GM15510 (cell line): Measurements from ENCODE around the gene TOP2A.

ENCODE experiments used
- POLR2A ChIP-seq: IDR thresholded peaks from 3 replicates; pipeline ENCODE4 v1.6.1; 2011; ENCODE audit warnings: borderline replicate concordance; ENCODE audit not compliant: insufficient read length; ENCODE audit errors: extremely low read depth

TOP2A gene

GRCh38 chr17:40417609-40418427 lies at the start of gene TOP2A:
Gene TOP2A (minus strand): TSS chr17:40417896. CDS start chr17:40417791, 105 bp downstream.
- peak; percentile 87 for TF ChIP-seq POLR2A

DNA sequence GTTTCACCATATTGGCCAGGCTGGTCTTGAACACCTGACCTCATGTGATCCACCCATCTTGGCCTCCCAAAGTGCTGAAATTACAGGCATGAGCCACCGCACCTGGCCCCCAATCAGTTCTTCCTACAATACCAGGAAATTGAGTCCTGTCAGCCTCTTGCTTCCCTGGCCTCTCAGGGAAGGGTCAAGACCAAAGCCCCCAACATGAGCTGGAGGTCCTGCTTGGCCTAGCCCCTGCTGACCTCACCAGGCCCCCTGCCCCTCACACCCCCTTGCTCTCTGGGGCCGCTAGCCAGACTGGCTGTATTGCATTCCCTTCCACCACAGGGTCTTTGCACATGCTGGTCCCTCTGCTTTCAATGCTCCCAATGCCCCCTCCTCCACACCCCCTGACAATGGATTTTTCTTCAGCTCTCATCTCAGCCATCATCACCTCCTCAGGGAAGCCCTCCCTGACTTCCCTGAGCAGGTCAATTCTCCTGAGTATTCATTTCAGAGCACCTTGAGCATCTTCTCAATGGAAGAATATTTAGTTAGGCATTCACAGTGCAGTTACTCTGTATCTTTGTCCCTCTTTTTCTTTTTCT lies 49.7 kb upstream of the TOP2A start:
- TF ChIP-seq POLR2A: no peak

DNA sequence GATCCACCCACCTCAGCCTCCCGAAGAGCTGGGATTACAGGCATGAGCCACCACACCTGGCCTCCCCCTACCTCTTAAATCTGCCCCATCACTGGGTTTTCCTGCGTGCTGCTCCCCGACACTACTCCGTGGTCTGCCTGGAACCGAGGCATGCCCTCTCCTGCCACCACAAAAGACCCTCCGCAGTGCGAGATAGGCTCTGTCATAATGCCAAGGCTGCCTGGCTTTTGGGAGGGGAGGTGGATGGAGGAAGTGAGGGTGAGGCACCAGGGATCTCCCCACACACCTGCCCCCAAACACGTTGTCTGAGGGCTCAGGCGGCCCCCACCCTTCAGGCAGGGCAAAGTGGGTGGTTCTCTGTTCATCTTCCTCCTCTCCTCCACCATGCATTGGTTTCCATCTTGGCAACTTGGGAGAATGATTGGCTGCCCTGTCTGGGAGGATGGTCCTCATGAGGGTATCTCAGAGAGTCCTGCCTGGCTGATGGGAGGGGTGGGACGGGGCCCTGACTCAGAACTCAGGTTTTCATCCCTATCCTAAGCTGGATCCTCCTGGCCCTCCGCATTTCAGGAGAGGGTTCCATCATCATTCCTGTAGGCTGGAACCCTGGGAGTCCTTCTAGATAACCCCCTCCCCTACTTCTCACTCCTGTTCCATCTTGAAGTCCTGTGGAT lies 48.7 kb upstream of the TOP2A start:
- no peak for TF ChIP-seq POLR2A

DNA sequence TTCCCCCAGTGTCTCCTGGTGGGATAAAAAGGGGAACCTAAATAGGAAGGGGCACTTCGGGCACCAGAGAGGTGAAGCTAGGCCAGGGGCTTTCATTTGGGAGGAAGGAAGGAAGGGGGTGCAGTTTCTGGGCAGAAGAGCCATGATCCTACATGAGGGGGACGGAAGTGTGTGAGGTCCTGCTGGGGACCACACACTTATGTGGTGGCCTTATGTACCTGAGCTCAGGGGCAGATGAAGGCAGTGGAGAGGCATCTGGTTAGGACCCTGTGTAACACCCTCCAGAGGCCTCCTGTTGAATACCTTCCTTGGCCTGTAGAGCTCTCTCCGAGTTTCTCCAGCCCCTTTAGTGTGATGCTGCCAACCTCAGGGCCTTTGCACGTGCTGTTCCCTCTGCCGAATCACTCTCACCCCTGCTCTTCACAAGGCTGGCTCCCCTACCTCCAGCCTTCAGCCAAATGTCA lies 46.7 kb upstream of the TOP2A start:
- no peak for TF ChIP-seq POLR2A

- TF ChIP-seq POLR2A: no peak
Measured at GRCh38 chr17:40463122-40463550, 45.4 kb upstream of the TOP2A start.

GRCh38 chr17:40462343-40463121 lies 44.8 kb upstream of the TOP2A start:
- TF ChIP-seq POLR2A: no peak

DNA sequence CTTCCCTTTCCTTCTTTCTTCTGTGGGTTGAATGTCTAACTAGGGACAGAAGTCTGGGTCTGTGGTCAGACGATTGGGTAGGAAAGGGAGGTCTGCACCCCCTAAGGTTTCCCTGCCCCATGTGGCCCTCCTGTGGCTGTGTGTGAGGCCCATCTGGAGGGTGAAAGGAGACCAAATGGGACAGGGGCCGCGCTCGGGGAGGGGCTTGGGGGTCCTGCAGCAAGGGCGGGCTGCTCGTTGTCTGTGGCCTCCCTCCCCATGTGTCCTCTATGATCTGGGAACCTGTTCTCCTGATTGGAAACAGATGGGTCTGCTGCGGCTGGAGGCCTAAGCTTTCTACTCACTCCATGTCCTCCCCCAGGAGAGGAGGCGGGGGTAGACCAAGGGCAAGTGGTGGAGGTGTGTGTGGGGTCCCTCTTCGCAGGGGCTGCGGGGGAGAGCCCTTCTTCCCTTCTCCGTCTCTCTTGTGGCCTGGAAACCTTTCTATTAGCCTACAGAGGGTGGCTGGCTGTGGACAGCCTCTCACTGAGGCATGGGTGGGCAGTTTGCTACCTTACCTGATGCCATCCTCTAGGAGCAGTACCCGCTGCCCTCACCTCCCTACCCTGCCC lies 44.1 kb upstream of the TOP2A start:
- TF ChIP-seq POLR2A: no peak

DNA sequence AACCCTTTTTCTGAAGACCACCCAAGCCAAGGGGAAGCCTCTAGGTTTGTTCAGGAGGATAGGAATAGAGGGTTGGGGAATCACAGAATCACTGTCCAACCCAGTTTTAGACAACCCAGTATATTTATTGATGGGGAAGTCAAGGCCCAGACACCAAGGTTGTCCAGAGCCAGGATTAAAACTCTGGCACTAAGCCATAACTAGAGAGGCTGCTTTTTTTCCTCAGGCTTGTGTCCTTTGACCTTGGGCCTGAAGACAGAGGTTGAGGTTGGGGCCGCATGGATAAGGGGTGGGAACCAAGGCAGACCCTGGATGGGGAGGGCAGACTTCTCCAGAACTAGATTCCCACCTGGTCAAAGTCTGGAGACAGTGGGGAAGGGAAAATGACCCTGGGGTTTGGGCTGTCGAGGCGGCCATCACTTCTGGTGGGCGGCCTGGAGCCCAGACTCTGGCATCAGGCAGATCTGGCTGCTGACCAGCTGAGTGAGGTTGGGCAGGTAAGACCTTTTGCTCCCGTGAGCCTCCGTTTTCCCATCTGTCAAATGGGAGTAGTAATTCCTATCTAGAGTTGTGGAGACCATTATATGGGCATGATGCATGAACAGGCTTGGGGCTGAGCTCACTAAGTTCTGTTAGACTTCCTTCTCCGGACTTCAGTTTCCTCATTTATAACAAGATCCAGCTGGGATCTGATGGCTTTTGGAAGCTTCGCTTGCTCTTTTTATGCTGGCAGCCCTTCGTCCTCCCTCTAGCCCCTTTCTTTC lies 43.5 kb upstream of the TOP2A start:
- no peak for TF ChIP-seq POLR2A

- TF ChIP-seq POLR2A: no peak
Measured at GRCh38 chr17:40460604-40460967, 42.9 kb upstream of the TOP2A start.

- no peak for TF ChIP-seq POLR2A
Measured at GRCh38 chr17:40459636-40460603, 42.2 kb upstream of the TOP2A start.

DNA sequence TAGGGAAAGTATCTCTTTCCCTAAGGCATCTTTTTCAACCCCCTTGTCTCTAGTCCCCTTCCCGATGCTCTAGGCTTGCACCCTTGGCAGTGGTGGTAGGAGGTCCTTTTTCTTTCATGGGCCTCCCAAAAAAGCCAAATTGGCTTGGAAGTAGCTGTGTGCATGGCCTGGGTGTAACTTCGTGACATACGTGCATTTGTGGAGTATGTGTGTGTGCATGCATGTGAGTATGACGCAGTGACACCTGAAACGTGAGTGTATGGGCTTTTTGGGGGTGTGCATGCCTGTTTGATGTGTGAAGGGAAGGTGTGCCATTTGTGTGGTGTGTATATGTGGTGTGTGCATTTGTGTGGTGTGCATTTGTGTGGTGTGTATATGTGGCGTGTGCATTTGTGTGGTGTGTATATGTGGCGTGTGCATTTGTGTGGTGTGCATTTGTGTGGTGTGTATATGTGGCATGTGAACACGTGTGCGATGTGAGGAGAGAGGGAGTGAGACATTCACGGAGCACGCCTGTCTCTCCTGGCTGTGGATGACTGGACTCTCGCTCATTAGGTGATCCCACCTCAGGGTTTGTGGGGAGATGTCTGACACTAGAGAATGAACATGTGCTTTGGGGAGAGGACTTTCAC lies 41.3 kb upstream of the TOP2A start:
- TF ChIP-seq POLR2A: no peak
